HG02970 (cell line): Measurements from ENCODE around the gene RGS10.
"Not testable (repeated sequence)": the region's sequence is repeated elsewhere in the genome, so short reads cannot be mapped to it uniquely, and the experiment has no call there.

Experiments used
- ATAC-seq: cut with Tn5 transposase; IDR thresholded peaks from one replicate; pipeline ENCODE4 v1.9.1; 2021; ENCODE audit warnings: mild to moderate bottlenecking, moderate library complexity, moderate number of reproducible peaks; ENCODE audit not compliant: unreplicated experiment, low FRiP score

RGS10 gene

DNA sequence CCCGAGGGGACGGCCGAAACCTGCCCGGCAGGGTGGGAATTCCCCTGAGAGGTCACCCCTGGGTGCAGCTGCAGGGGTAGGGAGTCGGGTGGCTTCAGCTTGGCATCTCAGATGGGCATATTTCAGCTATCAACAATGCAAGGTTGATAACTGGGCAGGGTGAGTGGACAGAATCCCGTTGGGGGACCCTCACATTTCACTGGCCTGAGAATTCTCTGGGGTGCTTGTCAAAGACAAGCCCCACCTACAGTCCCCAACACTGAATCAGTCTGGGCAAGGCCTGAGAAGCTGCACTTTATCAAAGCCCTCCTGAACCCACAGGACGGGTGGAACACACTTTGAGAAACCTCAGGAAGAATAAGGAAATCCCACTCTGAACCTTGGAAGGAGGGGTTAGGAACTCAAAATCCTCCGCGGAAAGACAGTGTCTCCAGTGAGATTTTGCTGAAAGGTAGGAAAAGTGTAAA is 3.1 kb downstream of the RGS10 start:
- no peak for ATAC-seq

GRCh38 chr10:119538632-119539358 is 3.7 kb downstream of the RGS10 start:
- no peak for ATAC-seq

DNA sequence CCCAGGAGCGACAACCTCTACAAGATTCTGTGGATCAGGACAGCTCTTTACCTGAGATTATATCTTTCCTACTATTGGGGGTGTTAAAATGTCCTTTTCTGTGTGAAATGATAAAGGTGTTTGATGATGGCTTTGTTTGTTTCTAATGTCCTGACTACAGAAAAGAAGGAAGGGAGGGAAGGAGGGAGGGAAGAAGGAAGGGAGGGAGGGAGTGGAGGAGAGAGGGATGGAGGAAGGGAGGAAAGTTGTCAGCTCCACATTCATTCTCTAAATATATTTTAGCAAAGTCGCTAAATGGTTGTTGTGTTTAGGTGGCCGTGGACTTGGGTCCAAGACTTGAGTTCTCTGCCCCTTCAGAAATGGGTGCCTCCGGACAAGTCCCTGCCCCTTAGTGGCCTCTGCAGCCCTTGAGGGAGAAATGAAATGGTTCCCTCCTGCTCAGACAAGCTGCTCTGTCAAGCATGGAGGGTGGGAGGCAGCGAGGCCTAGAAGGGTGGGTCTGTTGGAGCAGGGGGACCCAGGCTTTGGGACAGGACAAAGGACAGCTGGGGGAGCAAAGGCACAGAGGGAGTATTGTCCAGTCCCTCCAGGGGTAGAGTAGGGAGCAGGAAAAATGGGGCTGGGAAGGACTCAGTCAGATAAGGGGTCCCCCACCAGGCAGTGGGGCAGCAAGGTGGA is 4.4 kb downstream of the RGS10 start:
- ATAC-seq = no peak

DNA sequence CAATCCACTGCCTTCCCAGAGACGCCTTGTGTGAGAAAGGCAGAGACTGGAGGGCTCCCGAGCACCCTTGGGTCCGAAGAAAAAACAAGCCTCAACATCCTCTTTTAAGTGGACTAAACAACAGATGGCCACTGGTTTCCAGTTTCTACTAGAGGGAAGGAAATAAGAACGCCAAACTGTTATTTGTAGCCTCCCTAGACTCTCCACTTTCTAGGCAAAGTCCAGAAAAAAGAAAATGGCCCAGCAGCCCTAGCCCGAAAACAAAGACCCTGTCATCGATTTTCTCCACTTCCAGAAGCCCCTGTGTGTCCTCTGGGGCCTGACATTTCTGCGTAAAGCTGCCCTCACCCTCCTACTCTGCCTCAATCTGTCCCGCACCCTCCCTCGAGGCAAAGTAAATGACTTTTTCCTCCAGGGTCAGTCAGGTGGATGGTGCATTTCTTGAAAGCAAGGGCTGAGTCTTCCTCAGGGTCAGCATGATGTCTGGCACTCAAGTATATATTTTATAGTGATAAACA is 6.0 kb downstream of the RGS10 start:
- ATAC-seq = no peak

DNA sequence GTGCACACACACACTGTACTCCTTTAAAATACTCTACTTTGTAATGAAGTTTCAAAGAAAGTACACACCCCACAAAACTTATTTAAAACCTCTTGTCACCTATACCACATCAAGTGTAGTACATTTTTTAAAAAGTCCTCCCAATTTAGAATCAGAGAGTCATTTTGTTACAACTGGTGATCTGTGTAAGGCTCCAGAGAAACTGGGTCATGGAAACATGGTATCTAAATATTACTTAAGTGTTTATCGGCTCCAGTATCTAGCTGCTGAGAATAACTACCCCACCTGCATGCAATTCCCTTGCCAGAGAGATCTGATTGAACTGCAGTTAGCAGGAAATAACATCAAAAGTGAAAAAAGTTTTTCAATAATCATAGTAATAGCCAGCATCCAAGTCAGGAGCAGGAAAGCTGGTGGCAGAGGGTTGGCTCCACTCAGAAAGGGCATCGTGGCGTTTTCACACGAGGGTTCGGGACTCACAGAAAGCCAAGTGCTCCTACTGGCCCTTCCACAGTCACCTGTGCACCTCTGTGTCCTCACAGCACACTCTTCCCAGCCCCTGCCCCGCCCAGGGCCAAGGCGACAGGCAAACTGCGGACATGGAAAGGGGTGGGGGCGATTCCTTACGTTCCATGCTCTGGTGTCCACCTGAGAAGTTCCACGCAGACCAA is 6.5 kb downstream of the RGS10 start:
- ATAC-seq = no peak

DNA sequence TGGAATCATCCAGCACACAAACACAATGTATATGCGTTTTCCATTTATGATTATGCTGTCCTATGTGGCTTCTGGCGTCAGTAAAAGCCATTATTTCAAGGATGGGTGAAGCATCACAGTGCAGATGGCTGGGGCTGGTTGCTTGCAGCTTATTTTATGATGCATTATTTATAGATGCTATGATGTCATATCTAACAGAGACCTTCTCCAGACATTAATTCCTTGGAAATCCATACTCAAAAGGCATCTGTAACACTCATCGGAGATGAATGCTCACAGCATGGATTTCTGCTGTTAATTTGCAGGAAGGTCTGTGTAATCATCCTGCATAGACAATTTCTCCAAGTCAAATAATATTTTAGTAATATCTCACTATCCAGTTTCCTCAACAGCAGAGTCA is 7.2 kb downstream of the RGS10 start:
- no peak for ATAC-seq

DNA sequence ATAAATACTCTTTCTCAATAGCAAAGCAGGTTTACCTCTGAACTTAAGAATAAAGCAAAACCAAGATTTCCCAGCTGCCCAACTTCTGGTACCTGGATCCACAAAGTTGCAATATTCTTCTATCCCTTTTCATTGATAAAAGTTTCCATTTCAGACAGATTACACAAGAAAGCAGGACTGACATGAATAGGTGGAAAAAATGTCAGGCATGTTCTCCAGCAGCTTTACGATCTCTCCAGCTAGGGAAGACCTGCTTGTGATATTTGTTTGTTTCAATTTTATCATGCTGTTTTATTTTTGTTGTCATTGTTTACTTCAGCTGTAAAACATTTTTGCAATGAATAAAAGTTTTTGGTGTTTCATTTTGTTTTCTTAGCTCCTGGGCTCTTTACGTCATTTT is 9.0 kb downstream of the RGS10 start:
- no peak for ATAC-seq

DNA sequence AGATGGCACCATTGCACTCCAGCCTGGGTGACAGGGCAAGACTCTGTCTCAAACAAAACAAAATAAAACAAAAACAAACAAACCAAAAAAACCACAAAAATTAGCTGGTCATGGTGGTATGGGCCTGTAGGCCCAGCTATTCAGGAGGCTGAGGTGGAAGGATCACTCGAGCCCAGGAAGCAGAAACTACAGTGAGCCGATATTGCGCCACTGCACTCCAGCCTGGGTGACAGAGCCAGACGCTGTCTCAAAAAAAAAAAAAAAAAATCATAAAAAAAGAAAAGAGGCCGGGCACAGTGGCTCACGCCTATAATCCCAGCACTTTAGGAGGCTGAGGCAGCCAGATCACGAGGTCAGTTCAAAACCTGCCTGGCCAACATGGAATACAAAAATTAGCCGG is 9.7 kb downstream of the RGS10 start:
- not testable (repeated sequence) for ATAC-seq

DNA sequence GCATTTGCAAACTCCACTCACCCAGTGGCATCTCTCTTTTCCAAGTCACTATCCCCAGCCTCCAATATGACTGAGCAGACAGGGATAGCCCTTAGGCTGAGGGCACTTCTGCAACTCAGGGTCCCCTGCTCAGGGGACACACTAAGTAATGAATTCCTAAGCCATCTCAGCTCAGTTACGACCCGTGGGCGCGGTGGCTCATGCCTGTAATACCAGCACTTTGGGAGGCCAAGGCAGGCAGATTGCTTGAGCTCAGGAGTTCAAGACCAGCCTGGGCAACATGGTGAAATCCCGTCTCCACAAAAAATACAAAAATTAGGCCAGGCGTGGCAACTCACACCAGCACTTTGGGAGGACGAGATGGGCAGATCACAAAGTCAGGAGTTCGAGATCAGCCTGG is 10.3 kb downstream of the RGS10 start:
- not testable (repeated sequence) for ATAC-seq

DNA sequence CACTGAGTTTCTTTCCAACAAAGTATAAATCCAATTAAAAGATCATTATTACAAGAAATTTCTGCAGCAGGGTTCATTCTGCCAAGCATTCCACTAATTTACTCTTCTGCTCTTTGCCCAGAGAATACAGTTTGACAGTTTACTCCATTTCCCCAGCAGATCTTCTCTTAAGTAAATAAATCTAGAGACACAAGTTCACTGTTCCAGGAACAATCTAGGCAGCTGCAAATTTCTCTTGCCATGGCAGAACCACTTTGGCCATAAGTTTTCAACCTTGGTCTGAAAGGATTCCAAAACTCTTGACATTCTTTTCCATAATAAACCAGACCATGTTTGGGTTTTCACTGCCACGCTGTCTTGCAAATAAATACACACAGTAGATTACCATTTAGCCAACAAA is 11.5 kb downstream of the RGS10 start:
- ATAC-seq = no peak

DNA sequence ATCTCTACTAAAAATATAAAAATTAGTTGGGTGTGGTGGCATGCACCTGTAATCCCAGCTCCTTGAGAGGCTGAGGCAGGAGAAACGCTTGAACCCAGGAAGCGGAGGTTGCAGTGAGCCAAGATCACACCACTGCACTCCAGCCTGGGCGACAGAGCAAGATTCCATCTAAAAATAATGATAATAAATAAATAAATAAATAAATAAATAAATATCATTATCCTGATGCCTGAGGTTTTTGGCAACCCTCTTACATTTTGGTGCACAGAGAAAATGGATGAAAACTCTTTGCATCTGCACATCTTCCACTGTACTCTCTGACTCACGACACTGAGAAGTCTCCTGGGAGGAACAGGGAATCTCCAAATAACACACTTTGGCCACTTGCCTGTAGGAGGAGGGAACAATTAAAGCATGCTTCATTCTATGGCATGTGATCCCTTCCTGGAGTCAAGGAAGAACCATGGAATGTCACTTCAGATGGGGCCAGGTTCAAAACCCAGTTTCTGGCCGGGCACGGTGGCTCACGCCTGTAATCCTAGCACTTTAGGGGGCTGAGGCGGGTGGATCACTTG is 13.8 kb downstream of the RGS10 start:
- not testable (repeated sequence) for ATAC-seq

GRCh38 chr10:119526621-119527592 is 15.6 kb downstream of the RGS10 start:
- ATAC-seq = no peak

DNA sequence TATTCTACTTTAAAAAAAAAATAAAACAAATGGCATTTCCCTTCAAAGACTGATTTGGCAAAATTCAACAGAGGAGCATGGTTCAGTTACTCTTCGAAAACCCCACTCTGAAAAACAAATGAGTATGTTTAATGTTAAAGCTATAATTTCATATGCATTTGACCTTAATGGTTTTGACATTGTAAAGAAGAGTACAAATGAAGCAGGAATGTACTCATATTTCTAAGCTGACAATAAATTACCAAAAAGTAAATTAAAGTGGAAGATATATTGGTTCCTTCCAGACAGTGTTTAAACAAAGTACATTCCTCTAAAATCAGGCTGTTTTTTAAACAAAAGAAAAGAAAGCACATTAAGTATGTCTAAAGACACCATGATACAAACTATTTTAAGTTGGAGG is 16.4 kb downstream of the RGS10 start:
- no peak for ATAC-seq

DNA sequence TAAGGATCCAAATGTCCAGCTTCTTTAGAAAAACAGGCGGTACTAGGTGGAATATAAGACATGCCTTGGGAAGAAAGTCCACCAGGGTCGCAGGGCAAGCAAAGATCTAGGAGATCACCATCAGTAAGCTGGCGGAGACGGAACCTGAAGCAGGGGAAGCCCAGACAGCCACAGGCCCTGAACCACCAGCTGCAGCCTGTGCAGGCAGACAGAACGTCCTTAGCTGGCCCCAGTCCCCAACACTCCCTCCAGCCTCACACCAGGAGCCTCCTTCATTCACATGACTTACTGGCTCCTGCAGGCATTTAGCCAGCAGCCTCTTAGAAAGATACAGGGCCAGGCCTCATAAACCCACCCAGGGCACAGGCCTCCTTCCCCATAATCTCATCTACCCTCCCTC is 17.4 kb downstream of the RGS10 start:
- no peak for ATAC-seq

- ATAC-seq = no peak
Measured at GRCh38 chr10:119524720-119525070, 17.8 kb downstream of the RGS10 start.

- ATAC-seq = no peak
Measured at GRCh38 chr10:119523895-119524719, 18.4 kb downstream of the RGS10 start.

DNA sequence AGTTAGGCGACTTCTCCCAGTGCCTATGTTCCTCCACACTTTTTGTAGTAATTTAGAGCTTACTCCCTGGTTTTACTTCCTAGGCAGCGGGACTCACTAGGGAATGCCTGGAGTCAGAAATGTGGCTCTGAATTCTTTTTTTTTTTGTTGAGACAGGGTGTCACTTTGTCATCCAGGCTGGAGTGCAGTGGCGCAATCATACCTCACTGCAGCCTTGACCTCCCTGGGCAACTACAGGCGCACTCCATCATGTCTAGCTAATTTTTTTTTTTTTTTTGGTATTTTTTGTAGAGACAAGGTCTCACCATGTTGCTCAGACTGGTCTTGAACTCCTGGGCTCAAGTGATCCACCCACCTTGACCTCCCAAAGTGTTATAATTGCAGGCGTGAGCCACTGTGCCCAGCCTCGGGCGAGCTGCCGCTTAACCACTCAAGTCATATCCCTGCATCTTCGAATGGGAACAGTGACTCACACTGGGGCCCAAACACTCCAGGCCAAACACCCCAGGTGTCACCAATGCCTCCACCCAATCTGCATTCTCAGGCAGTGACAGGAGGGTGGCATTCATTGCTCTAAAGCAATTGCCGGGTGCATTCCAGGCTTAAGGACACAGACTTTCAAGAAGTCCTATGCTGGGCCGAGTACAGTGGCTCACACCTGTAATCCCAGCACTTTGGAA is 19.6 kb downstream of the RGS10 start:
- no peak for ATAC-seq

GRCh38 chr10:119521443-119522204 is 20.9 kb downstream of the RGS10 start:
- no peak for ATAC-seq
